Smooth muscle cell (in vitro differentiated cells): ENCODE data around the gene NUAK1. TPM values are rescaled to one million over a fixed set of nuclear protein-coding genes. Genes with fewer than 3 reads are reported as not detected.

Experiments
- DNase-seq: peaks from one replicate; lab custom pipeline; 2025; ENCODE audit not compliant: unreplicated experiment; lab: John Stamatoyannopoulos, UW
- H2AFZ ChIP-seq: fragments of 200-600 bp; sonication (generic); 2 replicates; pipeline ENCODE4 v1.6.0; 2016; ENCODE audit warnings: antibody characterized with exemption, low read depth, mild to moderate bottlenecking
- H3F3A ChIP-seq: fragments of 200-600 bp; sonication (generic); 2 replicates; pipeline ENCODE4 v1.6.0; 2017; ENCODE audit warnings: antibody characterized with exemption, low read depth
- H3K27ac ChIP-seq: fragments of 200-600 bp; sonication (generic); 2 replicates; pipeline ENCODE4 v1.5.1; 2016; ENCODE audit warnings: low read depth, mild to moderate bottlenecking
- H3K27me3 ChIP-seq: fragments of 200-600 bp; sonication (generic); 2 replicates; pipeline ENCODE4 v1.6.1; 2016; ENCODE audit warnings: low read depth, mild to moderate bottlenecking
- H3K36me3 ChIP-seq: fragments of 200-600 bp; sonication (generic); 2 replicates; pipeline ENCODE4 v1.5.1; 2016; ENCODE audit warnings: low read depth
- H3K4me1 ChIP-seq: fragments of 200-600 bp; sonication (generic); 2 replicates; pipeline ENCODE4 v1.5.1; 2016; ENCODE audit warnings: low read depth
- H3K4me2 ChIP-seq: fragments of 200-600 bp; sonication (generic); 2 replicates; pipeline ENCODE4 v1.6.0; 2016; ENCODE audit warnings: mild to moderate bottlenecking
- H3K4me3 ChIP-seq: fragments of 200-600 bp; sonication (generic); 2 replicates; pipeline ENCODE4 v1.5.1; 2016; ENCODE audit warnings: mild to moderate bottlenecking
- H3K79me2 ChIP-seq: fragments of 200-600 bp; sonication (generic); 2 replicates; pipeline ENCODE4 v1.6.0; 2016; ENCODE audit warnings: low read depth, mild to moderate bottlenecking
- H3K9ac ChIP-seq: fragments of 200-600 bp; sonication (generic); 2 replicates; pipeline ENCODE4 v1.6.0; 2016; ENCODE audit warnings: low read depth
- H3K9me3 ChIP-seq: fragments of 200-600 bp; sonication (generic); replicated peaks from 2 replicates; pipeline ENCODE4 v1.5.1; 2016; ENCODE audit warnings: low read depth
- H4K20me1 ChIP-seq: fragments of 200-600 bp; sonication (generic); 2 replicates; pipeline ENCODE4 v1.6.0; 2016; ENCODE audit warnings: low read depth
- CTCF ChIP-seq: fragments of 200-600 bp; sonication (generic); IDR thresholded peaks from 2 replicates; pipeline ENCODE4 v1.5.1; 2017; ENCODE audit warnings: borderline replicate concordance, mild to moderate bottlenecking, antibody characterized with exemption; ENCODE audit not compliant: insufficient read depth, poor library complexity, severe bottlenecking
- WGBS: methylation state at CpG from one replicate; pipeline ENCODE4 v1.1.7; 2016; ENCODE audit warnings: low lambda C conversion rate; 5-methylcytosine and 5-hydroxymethylcytosine counted together
- polyA plus RNA-seq: library from polyadenylated mRNA; unstranded; fragments of >200 nt; fragmentation: Nextera tagmentation; extraction: Ambion mirVana; gene quantifications from 2 replicates; pipeline ENCODE4 v1.2.1, GENCODE V29; 2016
- total RNA-seq: library from RNA; depleted of rRNA; stranded (reverse); fragments of >200 nt; gene quantifications from 2 replicates; pipeline ENCODE4 v1.2.3, GENCODE V29; 2014

NUAK1 gene
- total and polyA plus RNA-seq, 2 experiments from 2014 or later, result 35.3 to 64.2 TPM

- Histone ChIP-seq H3K79me2 (peaks cover 24% of the 10 kb centered on the region), H4K20me1 (peaks cover 18% of the 10 kb centered on the region), H3K9ac (no peak overlapping the region), H3K36me3 (peaks cover 29% of the 10 kb centered on the region), H3K27ac (no peak overlapping the region), H3K4me1 (peaks cover 10% of the 10 kb centered on the region), H3K4me2 (no peak overlapping the region), H3K27me3 (no peaks in the 10 kb centered on the region), H2AFZ (no peak overlapping the region), H3K4me3 (no peak overlapping the region), H3F3A (peaks cover 11% of the 10 kb centered on the region), H3K9me3 (no peaks in the 10 kb centered on the region)
- TF ChIP-seq CTCF, result no peak
- no peak for DNase-seq
- WGBS, result 90% methylated on average over 1 of the region's 1 CpG
Measured at GRCh38 chr12:106070147-106070546, 68.6 kb downstream of the NUAK1 start.

- Histone ChIP-seq H3K79me2 (peaks cover 15% of the 10 kb centered on the region), H3F3A (peaks cover 24% of the 10 kb centered on the region), H3K9me3 (no peaks in the 10 kb centered on the region), H3K4me2 (no peak overlapping the region), H2AFZ (no peak overlapping the region), H4K20me1 (peaks cover 5% of the 10 kb centered on the region), H3K27me3 (no peaks in the 10 kb centered on the region), H3K4me1 (no peaks in the 10 kb centered on the region), H3K27ac (no peak overlapping the region), H3K36me3 (peaks cover 38% of the 10 kb centered on the region), H3K9ac (no peak overlapping the region), H3K4me3 (no peak overlapping the region)
- no peak for DNase-seq
- WGBS, result 100% methylated on average over 3 of the region's 3 CpGs
- no peak for TF ChIP-seq CTCF
Measured at GRCh38 chr12:106068296-106068695, 70.5 kb downstream of the NUAK1 start.

- Histone ChIP-seq H3F3A (peaks cover 26% of the 10 kb centered on the region), H3K4me2 (no peak overlapping the region), H3K4me1 (no peaks in the 10 kb centered on the region), H3K27me3 (no peaks in the 10 kb centered on the region), H3K4me3 (no peak overlapping the region), H3K36me3 (peaks cover 38% of the 10 kb centered on the region), H3K9me3 (no peaks in the 10 kb centered on the region), H3K9ac (no peak overlapping the region), H4K20me1 (peaks cover 3% of the 10 kb centered on the region), H2AFZ (no peak overlapping the region), H3K27ac (no peak overlapping the region), H3K79me2 (peaks cover 12% of the 10 kb centered on the region)
- no peak for TF ChIP-seq CTCF
- no peak for DNase-seq
- WGBS, result 99% methylated on average over 15 of the region's 15 CpGs
Measured at GRCh38 chr12:106067606-106068205, 71.0 kb downstream of the NUAK1 start.

GRCh38 chr12:106066726-106067325 lies 71.9 kb downstream of the NUAK1 start:
- Histone ChIP-seq H3F3A (peaks cover 31% of the 10 kb centered on the region), H3K27me3 (no peaks in the 10 kb centered on the region), H3K4me2 (no peak overlapping the region), H3K9ac (no peak overlapping the region), H3K4me1 (no peaks in the 10 kb centered on the region), H4K20me1 (peaks cover 3% of the 10 kb centered on the region), H3K4me3 (no peak overlapping the region), H3K36me3 (peaks cover 36% of the 10 kb centered on the region), H2AFZ (no peak overlapping the region), H3K9me3 (no peaks in the 10 kb centered on the region), H3K79me2 (peaks cover 8% of the 10 kb centered on the region), H3K27ac (no peak overlapping the region)
- 97% methylated on average over 25 of the region's 25 CpGs for WGBS
- no peak for DNase-seq
- TF ChIP-seq CTCF, result no peak
